Measurements from ENCODE around the gene GTF2E1. TPM values are rescaled to one million over a fixed set of nuclear protein-coding genes. Genes with fewer than 3 reads are reported as not detected.

The GTF2E1 gene
- total RNA-seq, result 10 to 100 TPM in 2 of 4 donors, 1 to 10 TPM in 2; 7.0 to 16.9 (median 11.2) TPM

DNA sequence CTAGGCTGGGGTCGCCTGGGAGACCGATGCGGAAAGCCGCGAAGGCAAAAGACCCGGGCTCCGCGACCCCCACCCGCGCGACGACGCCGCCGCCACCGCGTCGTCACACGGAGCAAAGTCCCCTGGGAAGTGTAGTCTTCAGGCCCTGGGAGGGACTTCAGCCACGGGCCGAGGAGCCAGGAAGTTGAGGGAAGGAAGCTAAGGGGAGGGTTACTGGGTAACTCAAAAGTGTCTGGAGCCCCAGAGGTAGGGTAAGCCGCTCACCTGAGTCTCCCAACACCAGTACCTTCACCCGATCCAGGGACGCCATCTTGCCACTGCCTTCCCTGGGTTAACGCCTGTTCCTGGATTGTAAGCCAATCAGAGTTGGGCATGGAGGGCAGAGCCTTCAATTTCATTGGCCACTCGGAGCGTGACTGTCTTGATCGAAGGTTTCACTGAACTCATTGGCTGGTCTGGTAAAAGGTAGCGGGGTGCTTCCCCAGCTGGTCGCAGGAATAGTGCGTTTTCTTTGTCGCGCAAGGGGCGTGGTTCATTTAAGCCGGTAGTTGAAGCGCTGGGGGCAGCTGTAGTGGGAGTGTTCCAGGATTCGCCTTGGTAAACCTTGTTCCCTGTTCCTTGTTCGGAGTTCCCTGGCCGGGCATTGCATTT, at the start of gene GTF2E1, which contains the start of gene RABL3:
TSS of gene GTF2E1 (plus strand) at position 547 of the 651 bp plus-strand sequence. CDS start 7,809 bp downstream, outside the sequence.
TSS of gene RABL3 (minus strand) at position 319 of the 651 bp plus-strand sequence. CDS start at position 310, 9 bp downstream.
- ATAC-seq (ENCODE audit: low FRiP score) (peak; percentile 100), DNase-seq (ENCODE audit: low spot score) (peak; percentile 94)
- TF ChIP-seq, protein P1, sequence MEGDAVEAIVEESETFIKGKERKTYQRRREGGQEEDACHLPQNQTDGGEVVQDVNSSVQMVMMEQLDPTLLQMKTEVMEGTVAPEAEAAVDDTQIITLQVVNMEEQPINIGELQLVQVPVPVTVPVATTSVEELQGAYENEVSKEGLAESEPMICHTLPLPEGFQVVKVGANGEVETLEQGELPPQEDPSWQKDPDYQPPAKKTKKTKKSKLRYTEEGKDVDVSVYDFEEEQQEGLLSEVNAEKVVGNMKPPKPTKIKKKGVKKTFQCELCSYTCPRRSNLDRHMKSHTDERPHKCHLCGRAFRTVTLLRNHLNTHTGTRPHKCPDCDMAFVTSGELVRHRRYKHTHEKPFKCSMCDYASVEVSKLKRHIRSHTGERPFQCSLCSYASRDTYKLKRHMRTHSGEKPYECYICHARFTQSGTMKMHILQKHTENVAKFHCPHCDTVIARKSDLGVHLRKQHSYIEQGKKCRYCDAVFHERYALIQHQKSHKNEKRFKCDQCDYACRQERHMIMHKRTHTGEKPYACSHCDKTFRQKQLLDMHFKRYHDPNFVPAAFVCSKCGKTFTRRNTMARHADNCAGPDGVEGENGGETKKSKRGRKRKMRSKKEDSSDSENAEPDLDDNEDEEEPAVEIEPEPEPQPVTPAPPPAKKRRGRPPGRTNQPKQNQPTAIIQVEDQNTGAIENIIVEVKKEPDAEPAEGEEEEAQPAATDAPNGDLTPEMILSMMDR (IDR thresholded peaks at IDR 0.05), result no peak

DNA sequence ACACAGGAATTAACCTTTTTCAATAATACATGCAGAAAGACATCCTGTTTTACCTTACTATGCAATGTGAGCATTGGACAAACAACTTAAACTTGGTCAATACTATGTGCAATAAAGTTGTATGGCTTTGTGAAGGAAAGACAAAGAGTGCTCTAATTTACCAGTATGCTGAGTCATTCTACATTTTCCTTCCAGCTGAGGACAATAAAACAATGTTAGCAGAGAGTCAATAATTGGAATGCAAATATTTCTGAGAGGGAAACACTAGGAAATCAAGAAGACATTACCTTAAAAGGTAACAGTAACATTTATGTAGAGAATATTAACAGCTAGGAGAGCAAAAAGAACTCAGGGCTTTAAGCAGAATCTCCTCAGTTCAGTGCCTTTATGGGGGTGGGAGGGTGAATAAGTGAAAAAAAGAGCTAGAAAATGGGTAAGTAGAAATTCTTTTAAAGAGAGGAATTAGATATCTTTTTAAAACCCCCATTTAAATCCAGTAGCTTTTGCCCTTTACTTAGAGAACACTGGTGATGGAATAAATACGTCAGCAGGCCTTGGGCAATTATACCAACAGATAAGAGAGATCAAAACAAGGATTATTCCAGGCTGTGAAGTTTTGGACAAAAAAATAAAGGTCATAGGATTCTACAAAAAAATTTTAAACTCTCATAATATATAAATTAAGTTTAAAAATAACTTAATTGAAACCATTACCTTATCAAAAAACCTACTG, 48.9 kb upstream of the GTF2E1 start:
- DNase-seq (ENCODE audit: low spot score), result no peak

DNA sequence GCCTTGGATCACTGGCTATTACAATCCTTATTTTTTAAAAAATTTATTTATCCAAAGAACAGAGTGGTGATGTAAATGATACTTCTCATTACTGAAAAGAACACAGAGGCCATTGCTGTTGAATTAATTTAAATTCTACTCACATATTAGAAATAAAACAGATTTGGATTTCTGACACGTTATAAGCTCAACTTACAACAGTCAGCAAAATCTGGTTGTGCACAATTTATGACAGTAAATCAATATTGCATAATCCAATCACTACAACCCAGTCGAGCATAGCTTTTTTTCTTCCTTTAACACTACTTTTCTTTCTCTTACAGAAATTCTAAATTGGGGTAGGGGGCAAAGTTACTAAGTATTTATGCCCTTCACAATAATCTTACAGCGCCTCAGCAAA, 43.2 kb upstream of the GTF2E1 start:
- no peak for DNase-seq (ENCODE audit: low spot score)
- no peak for ATAC-seq (ENCODE audit: low FRiP score)
- TF ChIP-seq, protein P1 (IDR thresholded peaks at IDR 0.05), result no peak

More for the DNA sequence above, 48.9 kb upstream of the GTF2E1 start:
- TF ChIP-seq, protein P1 (IDR thresholded peaks at IDR 0.05), result no peak
- no peak for ATAC-seq (ENCODE audit: low FRiP score)

DNA sequence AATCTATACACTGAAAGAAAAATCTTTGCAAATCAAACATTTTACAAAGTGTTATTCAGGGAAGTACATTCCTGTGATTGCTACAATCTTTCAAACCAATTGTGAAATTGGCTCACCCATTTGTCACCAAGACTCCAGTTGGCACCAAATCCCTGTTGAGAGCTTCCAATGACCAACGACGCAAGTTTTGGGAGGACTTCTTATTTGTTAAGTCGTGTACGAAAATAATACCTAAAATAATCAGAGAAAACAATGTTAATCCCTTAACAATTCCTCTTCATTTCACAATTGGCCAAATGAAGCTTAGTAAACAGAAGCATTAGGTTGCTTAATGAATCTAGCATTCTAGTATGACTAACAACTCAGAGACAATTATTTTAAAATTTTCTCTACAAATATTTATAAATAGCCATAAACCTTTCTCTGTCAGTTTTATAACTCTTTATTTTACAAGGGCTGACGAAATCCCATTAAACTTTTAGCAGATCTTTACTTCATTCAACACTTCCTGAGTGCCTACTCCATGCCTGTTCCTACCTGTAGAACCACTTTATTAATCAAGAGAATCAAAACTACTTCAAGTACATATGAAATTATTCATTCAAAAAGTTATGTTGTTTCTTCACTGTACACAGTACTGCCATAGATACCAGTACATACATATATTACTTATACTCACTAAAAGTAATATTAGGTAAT, 36.5 kb upstream of the GTF2E1 start:
- no peak for ATAC-seq (ENCODE audit: low FRiP score)
- TF ChIP-seq, protein P1 (IDR thresholded peaks at IDR 0.05), result no peak
- no peak for DNase-seq (ENCODE audit: low spot score)

DNA sequence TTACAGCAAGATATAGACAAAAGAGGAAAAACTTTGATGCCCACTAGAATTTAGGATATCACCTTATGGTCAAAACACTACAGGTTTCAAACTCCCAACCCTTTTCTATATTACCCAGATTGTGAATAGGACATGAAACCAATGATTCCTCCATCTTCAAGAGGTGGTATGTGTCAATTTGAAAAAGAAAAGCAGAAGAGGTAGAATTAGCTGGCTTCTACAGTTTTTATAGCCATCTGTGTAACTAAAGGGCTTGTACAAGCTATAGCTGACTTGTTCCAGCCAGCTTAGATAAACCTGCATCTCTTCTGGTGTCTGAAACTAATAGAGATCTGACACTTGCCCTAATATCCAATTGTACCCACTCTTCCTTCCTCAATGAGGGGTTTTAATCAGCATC, 35.6 kb upstream of the GTF2E1 start:
- no peak for DNase-seq (ENCODE audit: low spot score)
- no peak for ATAC-seq (ENCODE audit: low FRiP score)
- TF ChIP-seq, protein P1 (IDR thresholded peaks at IDR 0.05), result no peak

DNA sequence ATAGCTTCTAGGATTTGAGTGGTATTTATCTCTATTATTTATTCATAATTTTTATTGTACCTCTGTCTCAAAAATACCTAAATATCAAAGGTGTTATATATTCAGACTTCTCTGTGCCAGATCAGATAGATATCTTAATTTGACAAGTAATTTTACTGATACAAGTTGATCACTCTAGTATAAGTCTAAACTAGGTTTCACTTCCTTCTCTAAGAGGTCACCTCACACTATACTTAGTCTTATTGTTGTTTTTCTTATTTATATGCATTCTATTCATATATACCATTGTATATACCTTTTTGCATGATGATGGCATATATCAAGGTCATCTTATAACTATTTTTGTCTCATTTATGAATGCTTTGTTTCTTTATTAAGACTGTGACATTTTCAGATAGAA, 34.1 kb upstream of the GTF2E1 start:
- DNase-seq (ENCODE audit: low spot score) (no peak), ATAC-seq (ENCODE audit: low FRiP score) (no peak)
- TF ChIP-seq, protein P1 (IDR thresholded peaks at IDR 0.05), result no peak

Data from omental fat pad (tissue), 4 donors.